Stimulated activated CD8-positive, alpha-beta memory T cell treated with anti-CD3 and anti-CD28 coated beads, Interleukin-7, amount 100 ng/mL, for 48 hours (primary cell): ENCODE data around the gene PRORP.
"Not testable (repeated sequence)": the region's sequence is repeated elsewhere in the genome, so short reads cannot be mapped to it uniquely, and the experiment has no call there.

Experiments
- DNase-seq, 2 donors: peaks; one replicate each; pipeline ENCODE4 v3.0.0-alpha.2; 2020; ENCODE audit warnings: low read depth in 1 of 2; ENCODE audit errors: extremely low read depth in 1 of 2

PRORP gene

GRCh38 chr14:35121887-35122695 lies at the start of gene PRORP, which contains the start of gene PPP2R3C:
Gene PRORP, plus strand, starts transcription at chr14:35122552. Its CDS starts 694 bp downstream, at chr14:35123246.
Gene PPP2R3C, minus strand, starts transcription at chr14:35121990. Its CDS starts 31 bp downstream, at chr14:35121959.
- DNase-seq = peak; percentile 69 to 84

GRCh38 chr14:35073486-35073885 lies 48.9 kb upstream of the PRORP start:
- DNase-seq = no peak

DNA sequence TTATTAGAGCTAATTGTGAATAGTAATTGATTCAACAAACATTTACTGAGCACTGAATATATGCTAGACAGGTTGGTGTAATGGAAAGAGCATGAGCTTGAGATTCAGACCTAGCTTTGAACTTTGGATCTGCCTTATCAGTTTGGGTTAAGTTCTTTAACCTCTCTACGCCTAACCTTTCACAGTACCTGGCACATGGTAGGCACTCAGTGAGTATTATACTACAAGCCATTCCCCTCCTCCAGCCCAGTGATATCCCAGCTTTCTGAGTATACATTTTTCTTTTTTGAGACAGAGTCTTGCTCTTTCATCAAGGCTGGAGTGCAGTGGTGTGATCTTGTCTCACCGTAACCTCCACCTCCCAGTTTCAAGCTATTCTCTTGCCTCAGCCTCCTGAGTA lies 44.3 kb upstream of the PRORP start:
- no peak for DNase-seq

DNA sequence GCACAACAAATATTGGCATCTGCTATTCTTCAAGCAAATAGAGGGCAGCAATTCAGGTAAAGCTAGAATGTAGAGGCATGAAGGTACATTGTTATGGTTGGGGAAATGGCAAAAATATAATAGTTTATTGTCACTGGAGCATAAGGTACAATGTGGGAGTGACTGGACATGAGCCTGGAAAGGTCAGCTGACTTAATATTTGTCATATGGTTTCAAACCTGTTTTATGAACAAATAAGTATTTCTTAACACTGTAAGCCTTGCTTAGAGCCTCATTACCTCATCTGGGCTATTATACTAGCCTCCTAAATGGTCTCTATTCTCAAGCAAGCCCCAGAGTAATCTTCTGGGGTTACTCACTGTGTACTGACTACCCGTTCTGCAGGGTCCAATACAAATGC lies 42.6 kb upstream of the PRORP start:
- no peak for DNase-seq

- DNase-seq = no peak
These were observed 38.7 kb upstream of the PRORP start for GRCh38 chr14:35083530-35084150.

DNA sequence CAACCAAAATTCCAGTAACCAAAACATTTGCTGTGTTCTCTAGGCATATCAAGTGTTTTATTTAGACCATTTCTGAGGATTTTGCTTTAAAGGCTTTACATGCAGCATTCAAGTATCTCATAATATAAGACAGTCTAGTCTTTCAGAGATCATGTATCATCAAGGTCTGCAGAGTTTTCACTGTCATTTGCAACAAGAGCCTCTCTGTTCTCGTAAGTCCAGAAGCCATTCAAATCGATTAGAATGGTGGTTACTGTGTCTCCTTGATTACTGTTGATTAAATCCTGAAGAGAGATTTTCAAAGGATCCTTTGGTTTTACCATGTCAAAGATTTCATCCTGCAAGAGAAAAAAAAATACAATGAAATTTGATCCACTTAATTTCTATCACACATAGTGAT lies 36.9 kb upstream of the PRORP start:
- no peak for DNase-seq

DNA sequence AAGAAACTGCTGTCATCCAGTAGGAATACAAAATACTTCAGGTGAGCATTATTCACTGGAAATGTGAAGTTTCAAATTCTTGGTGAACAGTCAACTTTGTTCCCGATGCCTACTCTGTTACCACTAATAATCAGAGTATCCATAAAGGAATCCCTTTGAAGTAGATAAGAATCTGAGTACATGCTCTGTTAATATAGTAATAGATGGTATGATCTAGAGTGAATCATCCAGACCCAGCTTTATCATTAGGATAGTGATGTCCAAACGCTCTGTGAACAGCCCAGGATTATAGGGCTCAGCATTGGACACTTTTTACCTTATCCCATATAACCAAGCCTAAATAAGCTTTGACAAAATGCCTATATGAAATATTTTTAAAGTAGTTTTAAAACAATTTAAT lies 33.8 kb upstream of the PRORP start:
- no peak for DNase-seq

DNA sequence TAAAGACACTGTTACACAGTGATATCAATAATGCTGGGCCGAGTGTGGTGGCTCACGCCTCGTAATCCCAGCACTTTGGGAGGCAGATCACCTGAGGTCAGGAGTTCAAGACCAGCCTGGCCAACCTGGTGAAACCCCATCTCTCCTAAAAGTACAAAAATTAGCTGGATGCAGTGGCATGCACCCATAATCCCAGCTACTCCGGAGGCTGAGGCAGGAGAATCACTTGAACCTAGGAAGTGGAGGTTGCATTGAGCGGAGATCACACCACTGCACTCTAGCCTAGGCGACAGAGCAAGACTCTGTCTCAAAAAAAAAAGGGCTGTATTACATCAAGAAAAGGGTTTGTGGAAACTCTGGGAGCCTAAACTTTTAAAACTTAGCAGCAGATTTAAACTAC lies 27.7 kb upstream of the PRORP start:
- DNase-seq = not testable (repeated sequence)

DNA sequence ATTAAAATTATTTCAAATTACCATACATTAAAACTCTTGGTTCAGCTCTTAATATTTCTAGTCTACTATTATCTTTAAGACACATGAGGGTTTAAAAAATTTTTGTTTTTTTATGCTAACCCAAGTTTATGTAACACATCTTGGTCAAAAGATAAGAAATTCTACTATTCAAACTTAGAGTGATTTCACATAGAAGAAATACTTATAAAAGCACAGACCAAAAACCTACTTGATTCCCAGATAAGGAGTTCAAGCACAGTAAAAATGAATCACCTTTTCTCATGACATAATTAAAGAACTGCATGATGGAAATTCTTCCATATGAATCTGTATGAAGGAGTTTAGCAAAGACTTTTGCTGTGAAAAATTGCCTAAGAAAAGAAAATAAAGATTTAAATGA lies 14.5 kb upstream of the PRORP start:
- no peak for DNase-seq

DNA sequence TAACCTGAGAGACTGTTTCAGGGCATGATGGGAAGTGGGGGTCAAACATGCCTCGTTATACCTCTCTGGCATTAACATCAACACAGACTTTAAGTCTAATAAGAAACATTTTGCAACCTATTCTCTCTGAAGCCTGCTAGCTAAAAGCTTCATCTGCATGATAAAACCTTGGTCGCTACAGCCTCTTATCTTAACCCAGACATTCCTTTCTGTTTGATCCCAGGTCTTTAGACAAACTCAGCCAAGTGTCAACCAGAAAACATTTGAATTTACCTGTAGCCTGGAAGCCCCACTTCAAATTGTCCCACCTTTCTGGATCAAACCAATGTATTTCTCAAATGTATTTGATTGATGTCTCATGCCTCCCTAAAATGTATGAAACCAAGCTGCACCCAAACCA lies 9.7 kb upstream of the PRORP start:
- DNase-seq = no peak

GRCh38 chr14:35113308-35113950 lies 8.9 kb upstream of the PRORP start:
- no peak for DNase-seq

DNA sequence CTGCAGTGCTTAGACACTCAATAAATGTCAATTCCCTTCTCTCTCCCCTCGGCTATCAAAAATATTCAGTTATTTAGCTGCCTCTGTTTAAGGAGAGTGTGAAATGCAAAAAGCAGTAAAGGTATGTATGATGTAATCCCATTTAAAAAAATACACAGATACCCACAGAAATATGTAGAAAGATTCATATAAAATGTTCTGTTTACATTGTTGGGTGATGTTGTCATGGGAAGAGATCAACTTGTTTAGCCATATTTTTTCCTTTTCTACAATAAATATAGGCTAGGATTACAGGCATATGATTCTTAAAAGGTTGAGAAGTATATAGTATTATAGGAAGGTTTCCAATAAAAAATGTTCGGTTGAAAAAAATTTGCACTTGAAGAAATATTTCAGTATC lies 8.3 kb upstream of the PRORP start:
- DNase-seq = no peak

DNA sequence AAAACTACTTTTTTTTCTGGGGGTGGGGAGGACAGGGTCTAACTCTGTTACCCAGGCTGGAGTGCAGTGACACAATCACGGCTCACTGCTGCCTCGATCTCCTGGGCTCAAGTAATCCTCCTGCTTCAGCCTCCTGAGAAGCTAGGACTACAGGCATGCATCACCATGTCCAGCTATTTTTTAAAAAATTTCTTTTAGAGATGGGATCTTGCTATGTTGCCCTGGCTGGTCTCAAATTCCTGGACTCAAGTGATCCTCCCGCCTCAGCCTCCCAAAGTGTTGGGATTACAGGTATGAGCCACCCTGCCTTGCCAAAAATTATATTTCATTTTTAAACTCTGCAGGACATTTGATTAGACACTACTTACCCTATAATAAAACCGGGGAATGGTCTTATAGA lies 6.1 kb upstream of the PRORP start:
- DNase-seq = no peak

GRCh38 chr14:35117112-35117511 lies 5.2 kb upstream of the PRORP start:
- no peak for DNase-seq

DNA sequence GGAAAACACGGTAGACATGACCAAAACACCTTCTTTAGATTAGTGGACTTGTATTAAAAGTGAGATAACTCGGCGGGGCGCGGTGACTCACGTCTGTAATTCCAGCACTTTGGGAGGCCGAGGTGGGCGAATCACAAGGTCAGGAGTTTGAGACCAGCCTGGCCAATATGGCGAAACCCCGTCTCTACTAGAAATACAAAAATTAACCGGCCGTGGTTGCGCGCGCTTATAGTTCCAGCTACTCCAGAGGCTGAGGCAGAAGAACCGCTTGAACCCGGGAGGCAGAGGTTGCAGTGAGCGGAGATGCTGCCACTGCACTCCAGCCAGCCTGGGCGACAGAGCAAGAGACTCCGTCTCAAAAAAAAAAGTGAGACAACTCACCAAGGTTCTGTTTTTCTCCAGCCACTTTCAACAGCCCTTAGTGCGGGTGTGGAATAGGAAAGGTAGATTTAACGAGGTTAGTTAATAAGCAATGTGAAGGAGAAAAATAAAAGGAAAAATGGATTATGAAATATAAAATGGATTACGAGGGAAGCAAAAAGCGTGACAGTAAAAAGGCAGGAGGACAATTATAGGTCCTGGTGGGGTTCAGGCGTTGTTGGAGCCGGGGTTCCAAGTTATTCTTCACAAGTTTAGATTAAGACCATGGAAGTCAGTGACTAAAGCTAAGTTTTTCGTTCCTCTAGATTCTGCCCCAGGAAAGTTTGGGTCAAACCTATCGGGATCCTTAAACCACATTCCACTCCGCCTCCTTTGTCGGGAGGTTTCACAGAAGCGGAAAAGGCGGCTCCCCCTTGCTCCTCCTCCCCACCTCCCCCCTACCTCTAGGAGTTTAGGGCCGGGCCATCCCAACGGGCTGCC lies 1.1 kb upstream of the PRORP start:
- DNase-seq = no peak

- no peak for DNase-seq
These were observed 490 bp downstream of the PRORP start for GRCh38 chr14:35122696-35123387.

GRCh38 chr14:35123388-35123703 lies 994 bp downstream of the PRORP start:
- DNase-seq = no peak

- DNase-seq = no peak
These were observed 1.8 kb downstream of the PRORP start for GRCh38 chr14:35124127-35124526.

DNA sequence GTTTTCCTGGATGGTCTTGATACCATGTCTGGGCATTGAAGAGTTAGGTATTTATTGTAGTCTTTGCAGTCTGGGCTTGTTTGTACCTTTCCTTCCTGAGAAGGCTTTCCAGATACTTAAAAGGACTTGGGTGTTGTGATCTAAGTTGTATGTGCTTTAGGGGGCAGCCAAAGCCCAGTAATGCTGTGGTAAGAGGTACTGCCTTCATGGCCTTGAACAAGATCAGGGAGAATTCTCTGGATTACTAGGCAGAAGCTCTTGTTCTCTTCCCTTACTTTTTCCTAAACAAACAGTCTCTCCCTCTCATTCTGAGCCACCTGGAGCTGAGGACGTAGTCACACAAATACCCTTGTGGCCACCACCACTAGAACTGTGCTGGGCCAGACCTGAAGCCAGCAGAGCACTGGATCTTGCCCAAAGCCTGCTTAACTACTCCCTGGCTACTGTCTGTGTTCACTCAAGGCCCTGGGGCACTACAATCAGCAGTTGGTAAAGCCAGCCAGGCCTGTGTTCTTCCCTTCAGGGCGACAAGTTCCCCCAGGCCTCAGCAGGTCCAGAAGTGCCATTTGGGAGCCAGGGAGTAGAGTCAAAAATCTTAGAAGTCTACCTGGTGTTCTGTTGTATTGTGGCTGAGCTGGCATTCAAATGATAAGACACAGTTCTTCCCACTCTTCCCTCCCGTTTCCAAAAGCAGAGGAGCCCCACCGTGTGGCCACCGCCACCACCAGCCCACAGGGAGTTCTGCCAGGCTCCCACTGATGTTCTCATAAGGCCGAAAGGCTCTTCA lies 11.4 kb downstream of the PRORP start:
- no peak for DNase-seq
